GM19372 (cell line): ENCODE data around the gene KRT8.
"Not testable (repeated sequence)": the region's sequence is repeated elsewhere in the genome, so short reads cannot be mapped to it uniquely, and the experiment has no call there.

Experiments used
- ATAC-seq: cut with Tn5 transposase; IDR thresholded peaks from one replicate; pipeline ENCODE4 v1.9.1; 2021; ENCODE audit warnings: mild to moderate bottlenecking, low read depth, moderate library complexity; ENCODE audit not compliant: unreplicated experiment

The KRT8 gene

DNA sequence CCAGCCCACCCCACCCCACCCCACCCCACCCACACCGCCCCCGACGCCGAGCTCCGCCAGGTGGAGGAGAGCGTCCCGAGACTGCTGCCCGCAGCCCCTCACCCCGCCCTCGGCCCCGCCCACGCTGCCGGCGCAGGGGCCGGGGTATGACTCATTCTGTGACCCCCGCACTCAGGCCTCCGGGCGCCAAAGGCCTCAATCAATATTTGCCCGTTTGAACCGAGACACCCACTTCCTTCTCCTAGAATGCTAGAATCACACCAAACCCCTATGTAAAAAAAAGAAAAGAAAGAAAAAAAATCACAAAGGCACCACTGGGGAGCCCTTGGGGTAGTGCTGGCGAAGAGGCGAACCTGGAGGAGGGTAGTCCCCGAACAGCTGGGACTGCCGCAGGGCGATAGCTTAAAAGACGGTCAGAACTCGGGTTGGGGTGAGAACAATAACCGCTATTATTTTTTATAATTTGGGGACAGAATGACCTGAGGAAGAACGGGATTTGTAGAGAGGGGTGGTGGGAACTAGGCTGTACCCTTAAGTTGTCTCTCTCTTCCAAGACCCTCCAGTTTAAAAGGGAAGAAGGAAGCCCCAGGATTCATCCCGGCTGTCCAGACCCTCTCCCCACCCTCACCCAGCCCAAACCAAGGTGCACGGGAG, 894 bp downstream of the KRT8 start:
- peak; percentile 43 for ATAC-seq

GRCh38 chr12:52903285-52903854, 1.5 kb downstream of the KRT8 start:
- ATAC-seq, result peak; percentile 50

DNA sequence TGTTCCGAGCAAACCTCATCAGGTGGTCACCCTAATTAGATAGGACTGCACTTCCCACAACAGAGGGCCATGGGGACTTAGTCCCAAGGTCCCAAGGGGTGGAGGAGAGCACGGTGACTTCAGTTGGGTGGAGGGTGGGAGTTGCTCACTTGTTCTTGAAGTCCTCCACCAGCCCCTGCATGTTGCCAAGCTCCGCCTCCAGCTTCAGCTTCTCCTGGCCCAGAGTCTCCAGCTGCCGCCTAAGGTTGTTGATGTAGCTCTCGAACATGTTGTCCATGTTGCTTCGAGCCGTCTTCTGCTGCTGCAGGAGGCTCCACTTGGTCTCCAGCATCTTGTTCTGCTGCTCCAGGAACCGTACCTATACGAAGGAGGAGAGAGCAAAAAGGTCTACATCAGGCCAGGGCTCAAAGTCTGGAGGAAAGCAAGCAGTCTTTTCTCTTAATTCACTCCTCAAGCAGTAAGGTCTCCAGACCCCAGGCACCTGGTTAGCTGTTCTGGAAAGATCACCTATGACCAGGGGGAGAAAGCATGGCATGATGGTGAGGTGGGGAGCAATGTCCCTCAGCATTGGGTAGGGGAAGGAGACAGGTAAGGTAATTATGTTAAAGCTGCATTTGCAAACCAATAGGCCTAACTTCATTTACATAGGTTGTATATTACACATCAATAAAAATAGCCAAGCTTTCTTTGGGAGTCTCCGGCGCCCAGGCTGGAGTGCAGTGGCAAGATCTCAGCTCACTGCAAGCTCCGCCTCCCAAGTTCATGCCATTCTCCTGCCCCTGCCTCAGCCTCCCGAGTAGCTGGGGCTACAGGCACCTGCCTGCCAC, 2.9 kb downstream of the KRT8 start:
- no peak for ATAC-seq

- no peak for ATAC-seq
Observed at GRCh38 chr12:52900896-52901714, 3.8 kb downstream of the KRT8 start.

DNA sequence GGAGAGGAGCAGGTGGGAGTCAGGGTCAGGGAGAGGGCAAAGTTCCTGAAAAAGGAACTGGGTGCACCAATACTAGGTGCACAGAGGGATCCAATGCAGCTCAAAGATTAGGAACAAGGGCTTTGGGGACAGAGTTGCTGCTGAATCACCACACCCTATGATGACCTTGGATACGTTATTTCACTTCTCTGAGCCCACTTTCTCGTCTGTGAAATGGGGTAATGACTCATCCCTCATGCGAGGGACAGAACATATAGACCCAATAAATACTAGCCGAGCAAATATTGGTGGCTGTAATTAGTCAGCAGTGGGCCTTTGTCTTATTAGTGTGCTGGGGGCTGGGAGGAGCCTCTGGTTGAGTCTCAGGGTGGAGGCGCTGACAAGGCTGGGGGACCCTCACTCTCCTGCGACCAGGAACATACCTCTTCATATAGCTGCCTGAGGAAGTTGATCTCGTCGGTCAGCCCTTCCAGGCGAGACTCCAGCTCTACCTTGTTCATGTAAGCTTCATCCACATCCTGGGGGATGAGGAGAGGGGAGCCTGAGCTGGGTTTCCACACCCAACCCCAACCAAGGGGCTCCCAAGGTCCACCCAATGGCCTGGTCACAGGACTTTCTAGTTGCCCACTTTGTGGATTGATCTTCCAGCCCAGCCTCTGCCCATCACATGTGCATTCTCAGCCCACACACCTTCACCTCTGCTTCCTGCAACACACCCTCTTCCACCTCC, 4.5 kb downstream of the KRT8 start:
- no peak for ATAC-seq

GRCh38 chr12:52899338-52900035, 5.4 kb downstream of the KRT8 start:
- ATAC-seq, result no peak

GRCh38 chr12:52896190-52897100, 8.4 kb downstream of the KRT8 start:
- ATAC-seq, result no peak

GRCh38 chr12:52895726-52896189, 9.1 kb downstream of the KRT8 start:
- no peak for ATAC-seq

- no peak for ATAC-seq
Observed at GRCh38 chr12:52892974-52893373, 11.9 kb downstream of the KRT8 start.

GRCh38 chr12:52892207-52892852, 12.5 kb downstream of the KRT8 start:
- no peak for ATAC-seq

DNA sequence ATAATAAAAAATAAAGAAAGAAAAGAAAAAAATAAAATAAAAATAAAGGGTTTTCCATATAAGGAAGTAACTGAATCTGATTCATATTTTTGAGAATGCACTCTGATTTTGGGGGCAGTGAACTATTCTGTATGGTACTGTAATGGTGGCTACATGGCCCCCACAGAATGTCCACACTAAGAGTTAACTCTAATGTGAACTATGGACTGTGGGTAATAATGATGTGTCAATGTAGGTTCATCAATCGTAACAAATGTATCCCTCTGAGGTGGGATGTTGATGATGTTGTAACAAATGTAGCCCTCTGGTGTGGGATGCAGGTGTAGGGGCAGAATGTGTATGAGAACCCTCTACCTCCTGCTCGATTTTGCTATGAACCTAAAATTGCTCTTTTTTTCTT, 13.8 kb downstream of the KRT8 start:
- no peak for ATAC-seq

DNA sequence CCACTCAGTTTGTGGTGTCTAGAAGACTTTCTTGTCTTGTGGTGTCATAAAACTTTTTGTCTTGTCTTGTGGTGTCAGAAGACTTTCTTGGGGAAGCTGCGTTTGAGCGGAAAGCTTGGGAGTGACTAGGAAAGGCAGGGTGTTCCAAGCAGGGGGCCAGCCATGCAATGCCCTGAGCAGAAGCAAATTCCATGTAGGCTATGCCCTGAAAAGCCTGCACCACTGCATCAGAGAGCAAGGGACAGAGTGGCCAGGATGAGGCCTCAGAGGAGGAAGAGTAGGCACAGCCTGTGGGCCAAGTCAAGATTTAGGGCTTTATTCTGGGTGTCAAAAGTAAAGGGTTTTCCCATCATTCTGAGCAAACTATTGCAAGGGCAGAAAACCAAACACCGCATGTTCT, 14.5 kb downstream of the KRT8 start:
- ATAC-seq, result no peak

DNA sequence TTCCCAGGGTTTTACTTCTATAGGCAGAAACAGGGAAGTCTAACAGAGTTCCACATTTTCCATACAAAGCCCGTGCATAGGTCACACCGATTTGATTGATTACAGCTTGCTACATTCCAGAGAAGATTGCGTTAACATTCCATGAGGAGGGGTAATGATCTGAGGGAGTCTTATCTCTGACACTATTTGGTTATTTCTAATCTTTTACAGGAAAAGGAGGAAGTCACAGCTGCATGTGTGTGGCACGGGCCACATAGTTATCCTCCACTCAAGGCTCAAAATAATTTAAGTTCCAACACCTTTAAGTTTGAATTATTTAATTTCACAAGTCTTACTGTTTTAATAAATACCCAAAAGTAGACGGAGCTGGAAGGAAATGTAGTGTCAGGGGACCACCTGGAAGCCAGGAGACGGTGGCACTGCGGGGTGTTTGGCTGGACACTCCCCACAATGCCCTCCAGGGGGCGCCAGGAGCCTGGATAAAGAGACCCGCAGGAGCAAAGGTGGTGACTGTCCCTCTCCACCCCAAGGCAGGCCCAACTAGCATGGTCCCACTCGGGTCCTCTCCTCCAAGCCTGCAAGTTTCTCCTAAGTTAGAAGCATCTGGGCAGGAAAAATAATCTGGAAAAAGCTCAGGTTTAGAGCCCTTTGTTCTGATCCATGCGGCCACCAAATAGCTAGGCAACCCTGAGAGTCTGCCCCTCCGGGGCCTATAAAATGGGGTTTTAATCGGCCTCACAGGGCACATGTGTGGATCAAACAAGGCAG, 20.2 kb downstream of the KRT8 start:
- no peak for ATAC-seq

- not testable (repeated sequence) for ATAC-seq
Observed at GRCh38 chr12:52880499-52880898, 24.4 kb downstream of the KRT8 start.

GRCh38 chr12:52879394-52880351, 25.2 kb downstream of the KRT8 start:
- ATAC-seq, result no peak
